Fibroblast of lung (primary cell): ENCODE measurements around the gene EBF4. TPM values are rescaled to one million over a fixed set of nuclear protein-coding genes. Genes with fewer than 3 reads are reported as not detected.

ENCODE experiments used
- DNase-seq, 2 donors: peaks; one replicate each; pipeline versions ENCODE4 v3.0.0 to v3.0.0-alpha.2; 2010; ENCODE audit warnings: low read depth in 2 of 2
- H2AFZ ChIP-seq: 2 replicates; pipeline ENCODE4 v1.5.1; 2012; ENCODE audit warnings: low read length, control low read depth, inconsistent platforms
- H3K27ac ChIP-seq: 2 replicates; pipeline ENCODE4 v1.5.1; 2011; ENCODE audit warnings: low read length, control low read depth; ENCODE audit not compliant: insufficient read depth
- H3K27me3 ChIP-seq: 2 replicates; pipeline ENCODE4 v1.5.1; 2011; ENCODE audit warnings: mild to moderate bottlenecking, low read length; ENCODE audit not compliant: control insufficient read depth, insufficient read depth
- H3K36me3 ChIP-seq: 2 replicates; pipeline ENCODE4 v1.5.1; 2011; ENCODE audit warnings: low read length; ENCODE audit not compliant: control insufficient read depth, insufficient read depth
- H3K4me1 ChIP-seq: 2 replicates; pipeline ENCODE4 v1.5.1; 2011; ENCODE audit warnings: low read length; ENCODE audit not compliant: control insufficient read depth, insufficient read depth; ENCODE audit errors: extremely low read depth
- H3K4me2 ChIP-seq: 2 replicates; pipeline ENCODE4 v1.5.1; 2011; ENCODE audit warnings: low read length, control low read depth; ENCODE audit not compliant: insufficient read depth; ENCODE audit errors: extremely low read depth
- H3K4me3 ChIP-seq, 4 experiments: fragments of 200-600 bp in 1 of 4; sonication (generic) in 1 of 4; replicated peaks in 1 of 4; 2 replicates each; pipeline ENCODE4 v1.5.1; 2011 to 2016; ENCODE audit warnings: low read length in 4 of 4, low read depth in 3 of 4, mild to moderate bottlenecking in 3 of 4, control low read depth in 2 of 4, inconsistent platforms in 1 of 4, mixed read lengths in 1 of 4; ENCODE audit not compliant: insufficient read depth in 1 of 4; ENCODE audit errors: control extremely low read depth in 1 of 4
- H3K79me2 ChIP-seq: 2 replicates; pipeline ENCODE4 v1.5.1; 2012; ENCODE audit warnings: mild to moderate bottlenecking, low read length, inconsistent platforms; ENCODE audit not compliant: control insufficient read depth, insufficient read depth
- H3K9ac ChIP-seq: 2 replicates; pipeline ENCODE4 v1.5.1; 2011; ENCODE audit warnings: mild to moderate bottlenecking, low read length, control low read depth; ENCODE audit not compliant: insufficient read depth
- H3K9me3 ChIP-seq: 2 replicates; pipeline ENCODE4 v1.5.1; 2012; ENCODE audit warnings: low read depth, low read length; ENCODE audit not compliant: control insufficient read depth, insufficient read depth
- H4K20me1 ChIP-seq: 2 replicates; pipeline ENCODE4 v1.5.1; 2011; ENCODE audit warnings: low read length; ENCODE audit not compliant: control insufficient read depth, insufficient read depth; ENCODE audit errors: extremely low read depth
- CTCF ChIP-seq, 2 donors: IDR thresholded peaks in 1 of 2; conservative IDR thresholded peaks in 1 of 2; 1 replicate in 1 of 2; 2 replicates in 1 of 2; pipeline ENCODE4 v1.5.1; 2011 to 2012; ENCODE audit warnings: low read length in 2 of 2, control low read depth in 1 of 2, inconsistent platforms in 1 of 2, low read depth in 1 of 2, mild to moderate bottlenecking in 1 of 2
- EZH2 ChIP-seq: IDR thresholded peaks from 2 replicates; pipeline ENCODE4 v1.5.1; 2012; ENCODE audit warnings: low read length, control low read depth, mild to moderate bottlenecking; ENCODE audit errors: missing control alignments
- polyA plus RNA-seq, 2 donors: library from polyadenylated mRNA; depleted of rRNA in 1 of 2; stranded (reverse) in 1 of 2; unstranded in 1 of 2; fragments of >200 nt; gene quantifications; 2 replicates each; pipeline ENCODE4 v1.2.1, GENCODE V29; 2011 to 2012; ENCODE audit warnings: missing spikeins in 1 of 2
- total RNA-seq: library from RNA; depleted of rRNA; stranded (reverse); fragments of >200 nt; gene quantifications from 2 replicates; pipeline ENCODE4 v1.2.1, GENCODE V29; 2014

EBF4 gene
- total and polyA plus RNA-seq, 2 donors (not counting 1 experiment from before 2014, with no cell fraction given), result 0.35 to 0.99 TPM

GRCh38 chr20:2778602-2779321 is 86.2 kb downstream of the EBF4 start:
- Histone ChIP-seq H3K79me2 (no peaks in the 10 kb centered on the region), H3K4me1 (no peaks in the 10 kb centered on the region), H2AFZ (no peak overlapping the region), H3K4me3 (no peak overlapping the region), H3K9me3 (no peaks in the 10 kb centered on the region), H3K4me2 (no peak overlapping the region), H3K27ac (no peak overlapping the region), H3K27me3 (peaks cover 3% of the 10 kb centered on the region), H3K36me3 (no peaks in the 10 kb centered on the region), H3K9ac (no peak overlapping the region), H4K20me1 (no peaks in the 10 kb centered on the region)
- DNase-seq, result no peak
- TF ChIP-seq CTCF (conservative IDR thresholded peaks at IDR 0.05 in 1 of 2, IDR thresholded peaks at IDR 0.05 in 1 of 2; ENCODE audit: low read depth in 1 of 2, low read length in 2 of 2), result no peak
- no peak for TF ChIP-seq EZH2

- no peak overlapping the region for H3K9ac ChIP-seq
- TF ChIP-seq EZH2 (no peak), CTCF (conservative IDR thresholded peaks at IDR 0.05 in 1 of 2, IDR thresholded peaks at IDR 0.05 in 1 of 2; ENCODE audit: low read depth in 1 of 2, low read length in 2 of 2) (no peak)
- no peaks in the 10 kb centered on the region for H3K9me3 ChIP-seq
- no peaks in the 10 kb centered on the region for H3K79me2 ChIP-seq
- no peak overlapping the region for H3K4me2 ChIP-seq
- H2AFZ ChIP-seq, result no peak overlapping the region
- no peaks in the 10 kb centered on the region for H3K36me3 ChIP-seq
- H3K4me1 ChIP-seq, result no peaks in the 10 kb centered on the region
- DNase-seq, result no peak
- no peak overlapping the region for H3K4me3 ChIP-seq
- no peaks in the 10 kb centered on the region for H4K20me1 ChIP-seq
- peaks cover 3% of the 10 kb centered on the region for H3K27me3 ChIP-seq
- H3K27ac ChIP-seq, result no peak overlapping the region
These were observed 88.4 kb downstream of the EBF4 start for GRCh38 chr20:2780948-2781347.

GRCh38 chr20:2783908-2784566 is 91.5 kb downstream of the EBF4 start:
- Histone ChIP-seq H3K27me3 (peaks cover 3% of the 10 kb centered on the region), H3K9ac (no peak overlapping the region), H3K9me3 (no peaks in the 10 kb centered on the region), H3K4me2 (no peak overlapping the region), H3K4me3 (no peak overlapping the region), H4K20me1 (no peaks in the 10 kb centered on the region), H2AFZ (no peak overlapping the region), H3K36me3 (no peaks in the 10 kb centered on the region), H3K4me1 (no peaks in the 10 kb centered on the region), H3K27ac (no peak overlapping the region), H3K79me2 (no peaks in the 10 kb centered on the region)
- no peak for DNase-seq
- TF ChIP-seq EZH2 (no peak), CTCF (conservative IDR thresholded peaks at IDR 0.05 in 1 of 2, IDR thresholded peaks at IDR 0.05 in 1 of 2; ENCODE audit: low read depth in 1 of 2, low read length in 2 of 2) (no peak)
